HepG2 (cell line): ENCODE data around the gene FZD7. TPM values are rescaled to one million over a fixed set of nuclear protein-coding genes. Genes with fewer than 3 reads are reported as not detected.

Source experiments
- ARNT ChIP-seq: fragments of 450-650 bp; IDR thresholded peaks from 2 replicates; pipeline ENCODE4 v1.6.1; 2017
- CERS6 ChIP-seq: sonication (generic); formaldehyde crosslinking; IDR thresholded peaks from 2 replicates; pipeline ENCODE4 v1.5.0; 2020; ENCODE audit warnings: missing genetic modification reagents
- ELF4 ChIP-seq: sonication (generic); formaldehyde crosslinking; IDR thresholded peaks from 2 replicates; pipeline ENCODE4 v1.5.0; 2020; ENCODE audit warnings: missing genetic modification reagents, mild to moderate bottlenecking, moderate library complexity, borderline replicate concordance
- HINFP ChIP-seq: sonication (generic); formaldehyde crosslinking; IDR thresholded peaks from 2 replicates; pipeline ENCODE4 v1.4.0; 2020; ENCODE audit warnings: low read depth, mild to moderate bottlenecking, missing genetic modification reagents
- JARID2 ChIP-seq: sonication (generic); formaldehyde crosslinking; IDR thresholded peaks from 2 replicates; pipeline ENCODE4 v1.8.1; 2023; ENCODE audit warnings: missing genetic modification reagents, inconsistent platforms; ENCODE audit not compliant: insufficient replicate concordance
- KDM5B ChIP-seq: sonication (generic); formaldehyde crosslinking; IDR thresholded peaks from 2 replicates; pipeline ENCODE4 v1.4.0; 2020; ENCODE audit warnings: missing genetic modification reagents, mild to moderate bottlenecking, borderline replicate concordance
- MAF1 ChIP-seq: sonication (generic); formaldehyde crosslinking; IDR thresholded peaks from 2 replicates; pipeline ENCODE4 v1.5.0; 2020; ENCODE audit warnings: missing genetic modification reagents, borderline replicate concordance
- MXD1 ChIP-seq: sonication (generic); formaldehyde crosslinking; IDR thresholded peaks from 2 replicates; pipeline ENCODE4 v1.4.0; 2020; ENCODE audit warnings: mild to moderate bottlenecking, missing genetic modification reagents
- NR0B2 ChIP-seq: sonication (generic); formaldehyde crosslinking; IDR thresholded peaks from 2 replicates; pipeline ENCODE4 v1.4.0; 2020; ENCODE audit warnings: mild to moderate bottlenecking, missing genetic modification reagents
- RELA ChIP-seq: sonication (generic); formaldehyde crosslinking; IDR thresholded peaks from 2 replicates; pipeline ENCODE4 v1.4.0; 2020; ENCODE audit warnings: missing genetic modification reagents
- REPIN1 ChIP-seq: sonication (generic); formaldehyde crosslinking; IDR thresholded peaks from 2 replicates; pipeline ENCODE4 v1.8.0; 2022; ENCODE audit warnings: missing genetic modification reagents, low read depth, mild to moderate bottlenecking, borderline replicate concordance
- SMYD3 ChIP-seq: sonication (generic); formaldehyde crosslinking; IDR thresholded peaks from 2 replicates; pipeline ENCODE4 v1.8.1; 2023; ENCODE audit warnings: mild to moderate bottlenecking, missing genetic modification reagents
- SRF ChIP-seq: IDR thresholded peaks from 2 replicates; pipeline ENCODE4 v1.6.1; 2011; ENCODE audit warnings: mild to moderate bottlenecking, low read depth, low read length, moderate library complexity
- STAG1 ChIP-seq: sonication (generic); formaldehyde crosslinking; IDR thresholded peaks from 2 replicates; pipeline ENCODE4 v1.4.0; 2020; ENCODE audit warnings: missing genetic modification reagents
- THYN1 ChIP-seq: sonication (generic); formaldehyde crosslinking; IDR thresholded peaks from 2 replicates; pipeline ENCODE4 v1.8.1; 2023; ENCODE audit warnings: low read depth, mild to moderate bottlenecking, moderate library complexity, missing genetic modification reagents, borderline replicate concordance
- ZFP36L1 ChIP-seq: sonication (generic); formaldehyde crosslinking; IDR thresholded peaks from 2 replicates; pipeline ENCODE4 v1.8.0; 2022; ENCODE audit warnings: mild to moderate bottlenecking, missing genetic modification reagents, moderate library complexity
- ZHX1 ChIP-seq: sonication (generic); formaldehyde crosslinking; IDR thresholded peaks from 2 replicates; pipeline ENCODE4 v1.8.1; 2022; ENCODE audit warnings: low read depth, mild to moderate bottlenecking, missing genetic modification reagents
- ZNF513 ChIP-seq: sonication (generic); formaldehyde crosslinking; conservative IDR thresholded peaks from 2 replicates; pipeline ENCODE4 v1.5.0; 2020; ENCODE audit warnings: missing genetic modification reagents
- ZNF557 ChIP-seq: sonication (generic); formaldehyde crosslinking; IDR thresholded peaks from 2 replicates; pipeline ENCODE4 v1.4.0; 2020; ENCODE audit warnings: missing genetic modification reagents
- ZNF558 ChIP-seq: sonication (generic); formaldehyde crosslinking; IDR thresholded peaks from 2 replicates; pipeline ENCODE4 v1.9.0; 2022; ENCODE audit warnings: mild to moderate bottlenecking, missing genetic modification reagents, borderline replicate concordance
- ZNF614 ChIP-seq: IDR thresholded peaks from 2 replicates; pipeline ENCODE4 v1.6.1; 2018; ENCODE audit warnings: missing biosample characterization, missing genetic modification reagents, inconsistent platforms, borderline replicate concordance
- polyA plus RNA-seq, 8 experiments: library from polyadenylated mRNA; depleted of rRNA in 3 of 8; stranded (reverse) in 7 of 8; unstranded in 1 of 8; fragments of >200 nt; fragmentation: Illumina TruSeq in 4 of 8; extraction: Trizol in 4 of 8; gene quantifications; 2 replicates each; pipeline versions ENCODE4 v1.2.1 to v1.2.3, GENCODE V29; 2011 to 2016; ENCODE audit warnings: low read depth in 4 of 8, missing spikeins in 1 of 8, mixed read lengths in 1 of 8; ENCODE audit not compliant: insufficient read depth in 1 of 8
- total RNA-seq, 5 experiments: library from RNA; depleted of rRNA; stranded (reverse); fragments of >200 nt; fragmentation: Illumina TruSeq; extraction: Trizol; gene quantifications; 2 replicates each; pipeline ENCODE4 v1.2.3, GENCODE V29; 2016; ENCODE audit warnings: low read depth in 1 of 5

The FZD7 gene
- total and polyA plus RNA-seq, 2 of the 13 experiments (the other 11 are each of a cell fraction or from before 2014, with no cell fraction given) = 0.13 to 0.38 TPM

GRCh38 chr2:202033317-202034248, at the start of gene FZD7 (continued):
- TF ChIP-seq ZHX1 (CRISPR knock-in tag) (no peak), KDM5B (CRISPR knock-in tag) (no peak; the same call in 1 of the 2 replicates), ZNF557 (CRISPR knock-in tag) (no peak), ELF4 (CRISPR knock-in tag) (no peak), MXD1 (CRISPR knock-in tag) (no peak), ZFP36L1 (CRISPR knock-in tag) (no peak), SMYD3 (CRISPR knock-in tag) (no peak), REPIN1 (no peak), RELA (CRISPR knock-in tag) (no peak; the same call in 1 of the 2 replicates), SRF (no peak), JARID2 (CRISPR knock-in tag) (no peak), HINFP (CRISPR knock-in tag) (no peak), STAG1 (CRISPR knock-in tag) (no peak), NR0B2 (CRISPR knock-in tag) (no peak), THYN1 (CRISPR knock-in tag) (no peak), MAF1 (CRISPR knock-in tag) (no peak), ZNF614 (no peak), CERS6 (CRISPR knock-in tag) (no peak), ARNT (no peak), ZNF513 (CRISPR knock-in tag) (no peak), ZNF558 (CRISPR knock-in tag) (0 out of 2 replicates have a peak, but pooled peaks have one; percentile 10)
